ENCODE data around the gene SPRY1.

DNA sequence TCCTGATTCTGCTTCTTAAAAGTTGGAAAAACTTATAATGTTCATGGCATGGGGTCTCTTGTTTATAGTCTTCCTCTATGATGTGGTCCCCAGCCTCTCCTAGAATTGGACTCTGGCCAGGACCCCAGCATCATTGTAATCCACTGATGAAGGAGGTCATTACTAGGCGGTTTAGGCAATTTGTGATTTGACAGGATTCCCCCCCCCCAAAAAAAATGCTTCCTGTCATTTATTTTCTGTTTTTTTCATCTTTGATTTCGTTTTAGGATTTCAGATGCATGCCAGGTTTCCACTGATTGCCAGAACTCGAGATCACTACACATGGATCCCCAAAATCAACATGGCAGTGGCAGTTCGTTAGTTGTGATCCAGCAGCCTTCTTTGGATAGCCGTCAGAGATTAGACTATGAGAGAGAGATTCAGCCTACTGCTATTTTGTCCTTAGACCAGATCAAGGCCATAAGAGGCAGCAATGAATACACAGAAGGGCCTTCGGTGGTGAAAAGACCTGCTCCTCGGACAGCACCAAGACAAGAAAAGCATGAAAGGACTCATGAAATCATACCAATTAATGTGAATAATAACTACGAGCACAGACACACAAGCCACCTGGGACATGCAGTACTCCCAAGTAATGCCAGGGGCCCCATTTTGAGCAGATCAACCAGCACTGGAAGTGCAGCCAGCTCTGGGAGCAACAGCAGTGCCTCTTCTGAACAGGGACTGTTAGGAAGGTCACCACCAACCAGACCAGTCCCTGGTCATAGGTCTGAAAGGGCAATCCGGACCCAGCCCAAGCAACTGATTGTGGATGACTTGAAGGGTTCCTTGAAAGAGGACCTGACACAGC lies 4.9 kb downstream of the SPRY1 start:
- TF ChIP-seq, protein P1, sequence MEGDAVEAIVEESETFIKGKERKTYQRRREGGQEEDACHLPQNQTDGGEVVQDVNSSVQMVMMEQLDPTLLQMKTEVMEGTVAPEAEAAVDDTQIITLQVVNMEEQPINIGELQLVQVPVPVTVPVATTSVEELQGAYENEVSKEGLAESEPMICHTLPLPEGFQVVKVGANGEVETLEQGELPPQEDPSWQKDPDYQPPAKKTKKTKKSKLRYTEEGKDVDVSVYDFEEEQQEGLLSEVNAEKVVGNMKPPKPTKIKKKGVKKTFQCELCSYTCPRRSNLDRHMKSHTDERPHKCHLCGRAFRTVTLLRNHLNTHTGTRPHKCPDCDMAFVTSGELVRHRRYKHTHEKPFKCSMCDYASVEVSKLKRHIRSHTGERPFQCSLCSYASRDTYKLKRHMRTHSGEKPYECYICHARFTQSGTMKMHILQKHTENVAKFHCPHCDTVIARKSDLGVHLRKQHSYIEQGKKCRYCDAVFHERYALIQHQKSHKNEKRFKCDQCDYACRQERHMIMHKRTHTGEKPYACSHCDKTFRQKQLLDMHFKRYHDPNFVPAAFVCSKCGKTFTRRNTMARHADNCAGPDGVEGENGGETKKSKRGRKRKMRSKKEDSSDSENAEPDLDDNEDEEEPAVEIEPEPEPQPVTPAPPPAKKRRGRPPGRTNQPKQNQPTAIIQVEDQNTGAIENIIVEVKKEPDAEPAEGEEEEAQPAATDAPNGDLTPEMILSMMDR (IDR thresholded peaks at IDR 0.05): no peak
- no peak for TF ChIP-seq POLR2A (IDR thresholded peaks at IDR 0.05)
- no peak for TF ChIP-seq POLR2AphosphoS5 (IDR thresholded peaks at IDR 0.05)
